Endothelial cell of umbilical vein (primary cell): ENCODE data around the gene KNTC1. TPM values are rescaled to one million over a fixed set of nuclear protein-coding genes. Genes with fewer than 3 reads are reported as not detected.

Experiments used
- BruUV-seq: library from RNA; stranded (reverse); fragments of 400-500 nt; replicated peaks from 2 replicates; lab custom pipeline; 2021; lab: Mats Ljungman, UMichigan
- CTCF ChIA-PET: fragments of 300-600, 350-600 bp; sonication (Branson Sonifier 250); formaldehyde crosslinking; loops from one replicate; lab custom pipeline; 2021; ENCODE audit warnings: antibody characterized with exemption, inconsistent platforms; lab: Charles Lee
- POLR2A ChIA-PET: fragments of 300-600, 350-600 bp; sonication (Branson Sonifier 250); formaldehyde crosslinking; loops from one replicate; lab custom pipeline; 2021; ENCODE audit warnings: antibody characterized with exemption, inconsistent platforms; lab: Charles Lee
- DNase-seq: peaks from one replicate; pipeline ENCODE4 v3.0.0-alpha.2; 2011; ENCODE audit warnings: low read depth, low spot score
- FAIRE-seq: peaks from 2 replicates; lab custom pipeline; 2011; peaks lifted over from hg19 to GRCh38; lab: Jason Lieb, UNC
- H2AFZ ChIP-seq: 2 replicates; pipeline ENCODE4 v1.6.0; 2012; ENCODE audit warnings: low read depth, low read length, control low read depth, inconsistent platforms
- H3K27ac ChIP-seq: 2 replicates; pipeline ENCODE4 v1.5.1; 2011; ENCODE audit warnings: low read depth, mild to moderate bottlenecking, control low read depth, low read length, moderate library complexity; ENCODE audit not compliant: insufficient read depth
- H3K27me3 ChIP-seq, 2 experiments: 2 replicates each; pipeline versions ENCODE4 v1.6.0 to v1.6.1; 2011; ENCODE audit warnings: low read length in 2 of 2, mixed read lengths in 1 of 2; ENCODE audit not compliant: control insufficient read depth in 2 of 2, insufficient read depth in 2 of 2
- H3K36me3 ChIP-seq, 2 experiments: 2 replicates in 1 of 2; 3 replicates in 1 of 2; pipeline ENCODE4 v1.5.1; 2011; ENCODE audit warnings: low read length in 2 of 2, mild to moderate bottlenecking in 1 of 2, moderate library complexity in 1 of 2; ENCODE audit not compliant: control insufficient read depth in 2 of 2, insufficient read depth in 2 of 2; ENCODE audit errors: extremely low read depth in 1 of 2
- H3K4me1 ChIP-seq: 3 replicates; pipeline ENCODE4 v1.5.1; 2011; ENCODE audit warnings: mild to moderate bottlenecking, low read length; ENCODE audit not compliant: control insufficient read depth, insufficient read depth; ENCODE audit errors: extremely low read depth
- H3K4me2 ChIP-seq: 2 replicates; pipeline ENCODE4 v1.6.1; 2011; ENCODE audit warnings: low read length, control low read depth, mixed read lengths; ENCODE audit not compliant: insufficient read depth
- H3K4me3 ChIP-seq, 3 experiments: fragments of 200-600 bp in 1 of 3; sonication (generic), shearing (Covaris generic) in 1 of 3; replicated peaks in 1 of 3; 2 replicates each; pipeline ENCODE4 v1.5.1; 2011 to 2016; ENCODE audit warnings: control low read depth in 3 of 3, low read length in 3 of 3, mild to moderate bottlenecking in 2 of 3, inconsistent platforms in 1 of 3, low read depth in 1 of 3, moderate library complexity in 1 of 3; ENCODE audit not compliant: insufficient read depth in 1 of 3
- H3K79me2 ChIP-seq: 2 replicates; pipeline ENCODE4 v1.6.0; 2012; ENCODE audit warnings: low read length, inconsistent platforms; ENCODE audit not compliant: control insufficient read depth, insufficient read depth
- H3K9ac ChIP-seq: replicated peaks from 2 replicates; pipeline ENCODE3; 2011; ENCODE audit warnings: low read length, control low read depth; ENCODE audit not compliant: insufficient read depth; ENCODE audit errors: extremely low read depth
- H3K9me1 ChIP-seq: replicated peaks from 3 replicates; pipeline ENCODE4 v1.6.0; 2011; ENCODE audit warnings: mild to moderate bottlenecking, low read length; ENCODE audit not compliant: control insufficient read depth, insufficient read depth; ENCODE audit errors: extremely low read depth
- H3K9me3 ChIP-seq: replicated peaks from 2 replicates; pipeline ENCODE4 v1.5.1; 2012; ENCODE audit warnings: low read length, inconsistent platforms; ENCODE audit not compliant: control insufficient read depth, insufficient read depth
- H4K20me1 ChIP-seq: replicated peaks from 2 replicates; pipeline ENCODE3; 2011; ENCODE audit warnings: mild to moderate bottlenecking, low read length; ENCODE audit not compliant: control insufficient read depth, insufficient read depth; ENCODE audit errors: extremely low read depth
- CTCF ChIP-seq, 2 donors: IDR thresholded peaks; 1 replicate in 1 of 2; 2 replicates in 1 of 2; pipeline ENCODE4 v1.5.1; 2011; ENCODE audit warnings: low read length in 2 of 2, mild to moderate bottlenecking in 2 of 2, moderate library complexity in 2 of 2, control low read depth in 1 of 2, inconsistent platforms in 1 of 2, low read depth in 1 of 2; ENCODE audit not compliant: insufficient read depth in 1 of 2; ENCODE audit errors: extremely low read depth in 1 of 2
- EZH2 ChIP-seq: IDR thresholded peaks from 2 replicates; pipeline ENCODE4 v1.6.1; 2012; ENCODE audit warnings: borderline replicate concordance, low read depth, mild to moderate bottlenecking, moderate library complexity, low read length, inconsistent platforms; ENCODE audit not compliant: severe bottlenecking
- FOS ChIP-seq: IDR thresholded peaks from 2 replicates; pipeline ENCODE4 v1.6.1; 2011; ENCODE audit warnings: mild to moderate bottlenecking, low read length, moderate library complexity, borderline replicate concordance; ENCODE audit not compliant: insufficient read depth
- GATA2 ChIP-seq: IDR thresholded peaks from 2 replicates; pipeline ENCODE4 v1.7.0; 2011; ENCODE audit warnings: low read depth, mild to moderate bottlenecking, moderate library complexity, mixed read lengths, low read length; ENCODE audit not compliant: insufficient read length, insufficient read depth
- JUN ChIP-seq: IDR thresholded peaks from 2 replicates; pipeline ENCODE4 v1.6.1; 2011; ENCODE audit warnings: borderline replicate concordance, low read depth; ENCODE audit not compliant: insufficient read length, insufficient read depth
- MAX ChIP-seq: IDR thresholded peaks from 2 replicates; pipeline ENCODE4 v1.6.1; 2011; ENCODE audit not compliant: insufficient read depth, insufficient read length
- MYC ChIP-seq: IDR thresholded peaks from one replicate; pipeline ENCODE4 v1.6.1; 2011; ENCODE audit warnings: mild to moderate bottlenecking, low read depth, low read length
- POLR2A ChIP-seq: IDR thresholded peaks from 2 replicates; pipeline ENCODE4 v1.6.1; 2012; ENCODE audit warnings: low read depth, mild to moderate bottlenecking, control low read depth, low read length
- POLR2AphosphoS5 ChIP-seq: IDR thresholded peaks from 2 replicates; pipeline ENCODE4 v1.6.1; 2012; ENCODE audit warnings: low read depth, mild to moderate bottlenecking, control low read depth, low read length, moderate library complexity; ENCODE audit not compliant: insufficient read depth
- dilution Hi-C: fragments of 300-500 bp; cut with MboI; formaldehyde crosslinking; loops from one replicate; pipeline ENCODE4 v1.15.0; 2019; ENCODE audit warnings: low sequenced_read_pairs; ENCODE audit not compliant: extremely low pct_ligation_motif_present
- intact Hi-C: fragments of 100-400 bp; cut with micrococcal nuclease; formaldehyde crosslinking; loops from one replicate; pipeline ENCODE4 v1.10.0; 2022
- polyA plus RNA-seq, 4 experiments: library from polyadenylated mRNA; depleted of rRNA in 3 of 4; stranded (reverse) in 3 of 4; unstranded in 1 of 4; fragments of >200 nt; gene quantifications; 2 replicates each; pipeline versions ENCODE4 v1.2.1 to v1.2.3, GENCODE V29; 2011 to 2012; ENCODE audit warnings: missing spikeins in 1 of 4
- total RNA-seq: library from RNA; stranded (reverse); gene quantifications from 2 replicates; pipeline ENCODE4 v1.2.3, GENCODE V29; 2021

The KNTC1 gene
- total and polyA plus RNA-seq, 2 donors (not counting 3 experiments of a cell fraction or from before 2014, with no cell fraction given) = 15.5 to 52.9 TPM

- Histone ChIP-seq H3K27ac (no peak overlapping the region), H3K9ac (no peak overlapping the region), H4K20me1 (peaks cover 24% of the 10 kb centered on the region), H3K36me3 (peaks cover 35 to 70% of the 10 kb centered on the region in 2 experiments), H3K4me3 (no peak overlapping the region), H3K9me3 (no peaks in the 10 kb centered on the region), H3K9me1 (no peaks in the 10 kb centered on the region), H3K4me1 (peaks cover 16% of the 10 kb centered on the region), H3K79me2 (peaks cover 88% of the 10 kb centered on the region), H2AFZ (no peak overlapping the region), H3K4me2 (no peak overlapping the region), H3K27me3 (no peaks in the 10 kb centered on the region)
- TF ChIP-seq EZH2 (no peak), FOS (no peak), POLR2AphosphoS5 (no peak), JUN (no peak), CTCF (IDR thresholded peaks at IDR 0.05; ENCODE audit: extremely low read depth in 1 of 2, insufficient read depth in 1 of 2, low read depth in 1 of 2, low read length in 2 of 2) (no peak), MYC (no peak), MAX (no peak), POLR2A (no peak), GATA2 (no peak)
- no TSS peak for BruUV-seq
- POLR2A ChIA-PET = interaction anchor here (0.9 kb wide), 1 partner anchor 22 kb away, joined by 3 read pairs; no protein-coding TSS in a partner anchor
- CTCF ChIA-PET = no interaction called here
- FAIRE-seq (no peak), DNase-seq (no peak)
- intact Hi-C loops = no loop called here
- dilution Hi-C loops = no loop called here
Observed at GRCh38 chr12:122519418-122519817, 7.6 kb upstream of the KNTC1 start.
